Measurements from ENCODE around the gene CCT4.
A peak's percentile ranks its signal among the peaks of the same experiment; 100 is the strongest.
"Not testable (repeated sequence)": the region's sequence is repeated elsewhere in the genome, so short reads cannot be mapped to it uniquely, and the experiment has no call there.

Gene CCT4

DNA sequence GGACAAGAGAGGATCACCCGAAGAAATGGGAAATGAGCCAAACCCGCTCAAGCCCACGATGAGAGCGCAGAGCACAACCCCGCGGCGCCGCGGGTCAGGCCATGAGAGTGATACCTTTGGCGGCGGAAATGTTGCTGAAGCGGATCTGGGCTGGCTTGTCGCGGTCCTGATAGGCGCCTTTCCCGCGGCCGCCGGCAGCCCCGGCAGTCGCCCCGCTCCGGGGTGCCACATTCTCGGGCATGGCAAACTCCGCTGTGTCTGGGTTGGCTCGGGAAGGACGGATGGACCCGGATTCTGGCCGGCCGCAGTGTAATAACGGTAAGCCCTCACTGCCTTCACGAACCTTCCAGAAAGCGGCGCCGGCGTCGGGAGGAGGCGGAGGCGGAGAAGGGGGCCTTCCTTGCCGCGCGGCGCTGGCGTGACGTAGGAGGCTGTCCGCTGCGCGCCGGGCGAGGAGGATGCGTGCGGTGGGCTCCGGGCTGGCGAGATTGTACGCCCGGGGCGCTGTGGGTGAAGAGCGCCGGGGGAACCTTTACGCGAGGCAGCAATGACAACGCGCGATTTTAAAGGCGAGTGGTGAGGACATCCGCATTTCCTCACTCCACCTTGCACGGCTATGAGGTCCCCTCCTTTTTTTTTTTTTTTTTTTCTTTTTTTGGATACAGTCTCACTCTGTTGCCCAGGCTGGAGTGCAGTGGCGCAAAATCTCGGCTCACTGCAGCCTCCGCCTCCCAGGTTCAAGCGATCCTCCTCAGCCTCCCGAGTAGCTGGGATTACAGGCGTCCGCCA is at the start of gene CCT4:
CCT4 (minus strand) TSS at position 390 of the 789 bp plus-strand sequence; CDS start at position 241, 149 bp downstream.
- DNase-seq (ENCODE audit: low read depth in 2 of 2) = peak; percentile 62 to 68

GRCh38 chr2:61937886-61938285 is 49.4 kb upstream of the CCT4 start:
- DNase-seq (ENCODE audit: low read depth in 2 of 2) = no peak

DNA sequence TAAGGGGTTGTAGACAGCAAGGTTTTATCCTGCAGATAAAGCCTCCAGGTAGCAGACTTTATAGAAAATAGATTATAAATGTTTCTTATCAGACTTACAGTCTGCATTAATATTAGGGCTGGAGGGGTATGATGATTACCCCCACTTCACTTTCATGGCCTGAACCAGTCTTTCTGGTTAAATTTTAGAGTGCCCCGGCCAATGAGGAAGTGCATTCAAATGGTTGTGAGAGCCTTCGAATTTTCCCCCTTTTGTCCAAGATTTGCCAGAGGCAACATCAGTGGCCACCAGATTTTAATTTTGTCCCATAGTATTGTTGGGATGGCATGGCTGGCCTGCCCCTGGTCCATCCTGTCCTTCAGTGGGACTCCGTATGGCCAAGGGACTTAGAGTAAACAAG is 48.6 kb upstream of the CCT4 start:
- no peak for DNase-seq (ENCODE audit: low read depth in 2 of 2)

- DNase-seq (ENCODE audit: low read depth in 2 of 2) = no peak
Measured at GRCh38 chr2:61928826-61929461, 40.5 kb upstream of the CCT4 start.

- DNase-seq (ENCODE audit: low read depth in 2 of 2) = no peak
Measured at GRCh38 chr2:61926531-61927477, 38.3 kb upstream of the CCT4 start.

- DNase-seq (ENCODE audit: low read depth in 2 of 2) = no peak
Measured at GRCh38 chr2:61924895-61925663, 36.6 kb upstream of the CCT4 start.

- no peak for DNase-seq (ENCODE audit: low read depth in 2 of 2)
Measured at GRCh38 chr2:61922714-61923113, 34.3 kb upstream of the CCT4 start.

DNA sequence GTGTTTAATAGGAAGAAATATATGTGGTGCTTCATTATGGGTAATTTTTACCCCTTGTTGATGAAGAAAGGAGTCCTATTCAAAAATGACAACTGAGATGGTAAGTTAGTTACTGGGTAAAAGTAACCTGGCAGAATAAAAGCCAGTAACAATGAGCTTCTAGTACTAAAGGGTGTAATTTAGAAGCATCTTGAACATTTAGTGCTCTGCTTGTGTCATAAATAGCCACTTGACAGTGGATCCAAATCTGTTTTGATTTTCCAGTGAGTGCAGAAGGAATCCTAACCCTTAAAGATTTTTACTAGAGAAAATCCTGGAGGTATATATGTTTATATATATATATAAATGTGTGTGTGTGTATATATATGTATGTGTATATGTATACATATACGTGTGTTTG is 32.1 kb upstream of the CCT4 start:
- no peak for DNase-seq (ENCODE audit: low read depth in 2 of 2)

DNA sequence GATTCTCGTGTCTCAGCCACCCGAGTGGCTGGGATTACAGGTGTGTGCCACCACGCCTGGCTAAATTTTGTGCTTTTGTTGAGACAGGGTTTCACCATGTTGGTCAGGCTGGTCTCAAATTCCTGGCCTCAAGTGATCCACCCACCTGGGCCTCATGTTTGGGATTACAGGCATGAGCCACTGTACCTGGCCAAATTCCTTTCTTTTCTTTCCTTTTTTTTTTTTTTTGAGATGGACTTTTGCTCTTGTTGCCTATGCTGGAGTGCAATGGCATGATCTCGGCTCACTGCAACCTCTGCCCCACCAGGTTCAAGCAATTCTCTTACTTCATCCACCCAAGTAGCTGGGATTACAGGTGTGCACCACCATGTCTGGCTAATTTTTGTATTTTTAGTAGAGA is 26.3 kb upstream of the CCT4 start:
- DNase-seq (ENCODE audit: low read depth in 2 of 2) = not testable (repeated sequence)

DNA sequence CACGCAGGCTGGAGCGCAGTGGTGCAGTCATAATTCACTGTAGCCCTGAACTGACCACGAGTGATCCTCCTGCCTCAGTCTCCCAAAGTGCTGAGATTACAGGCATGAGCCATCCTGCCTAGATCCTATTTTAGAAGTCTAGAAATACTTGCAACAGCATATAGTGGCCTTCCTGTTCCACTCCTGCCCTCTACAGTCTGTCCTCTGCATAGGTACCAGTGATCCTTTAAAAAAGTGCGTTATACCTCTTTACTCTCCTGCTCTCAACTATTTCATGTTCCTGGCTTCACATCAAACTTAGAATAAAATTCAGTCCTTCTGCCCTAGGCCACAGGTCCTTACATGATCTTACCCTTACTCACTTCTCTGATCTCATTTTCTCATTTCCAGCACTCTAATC is 23.1 kb upstream of the CCT4 start:
- DNase-seq (ENCODE audit: low read depth in 2 of 2) = no peak

DNA sequence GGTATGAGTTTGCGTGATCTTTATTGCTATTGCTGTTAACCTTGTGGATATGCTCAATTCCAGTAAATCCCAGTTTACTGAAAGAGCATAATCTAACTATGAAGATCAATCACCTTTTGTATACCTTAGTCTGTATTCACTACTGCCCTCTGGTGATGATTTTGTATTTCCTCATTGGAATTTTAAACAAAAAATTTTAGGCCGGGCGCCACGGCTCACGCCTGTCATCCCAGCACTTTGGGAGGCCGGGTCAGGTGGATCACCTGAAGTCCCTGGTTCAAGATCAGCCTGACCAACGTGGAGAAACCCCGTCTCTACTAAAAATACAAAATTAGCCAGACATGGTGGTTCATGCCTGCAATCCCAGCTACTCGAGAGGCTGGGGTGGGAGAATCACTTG is 22.1 kb upstream of the CCT4 start:
- no peak for DNase-seq (ENCODE audit: low read depth in 2 of 2)

DNA sequence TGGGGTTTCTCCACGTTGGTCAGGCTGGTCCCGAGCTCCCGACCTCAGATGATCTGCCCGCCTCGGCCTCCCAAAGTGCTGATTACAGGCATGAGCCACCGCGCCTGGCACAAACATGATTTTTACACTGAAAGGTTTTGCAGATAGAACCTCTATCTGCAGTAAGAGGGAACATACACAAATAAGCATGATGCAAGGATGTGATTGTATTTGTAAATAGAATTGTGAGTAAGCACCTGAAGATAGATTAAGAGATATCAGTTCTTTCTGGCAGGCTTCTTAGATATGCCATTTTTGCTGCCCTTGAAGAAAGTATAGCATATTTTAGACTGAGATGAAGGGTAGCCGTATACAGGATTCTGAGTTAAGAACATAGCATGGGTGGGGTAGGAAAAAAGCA is 20.7 kb upstream of the CCT4 start:
- no peak for DNase-seq (ENCODE audit: low read depth in 2 of 2)

DNA sequence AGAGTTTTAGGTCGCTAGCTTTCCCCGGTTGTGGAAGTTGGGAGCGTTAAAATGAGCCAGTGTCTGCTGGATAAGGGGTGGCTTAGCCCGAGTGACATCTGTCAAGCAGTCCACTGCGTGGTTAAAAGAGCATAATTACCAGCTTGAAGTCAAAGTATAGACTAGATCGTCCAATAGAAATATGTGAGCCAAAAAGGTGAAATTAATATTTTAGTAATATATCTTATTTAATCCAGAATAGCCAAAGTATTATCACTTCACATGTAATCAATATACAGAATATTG is 17.7 kb upstream of the CCT4 start:
- DNase-seq (ENCODE audit: low read depth in 2 of 2) = no peak

DNA sequence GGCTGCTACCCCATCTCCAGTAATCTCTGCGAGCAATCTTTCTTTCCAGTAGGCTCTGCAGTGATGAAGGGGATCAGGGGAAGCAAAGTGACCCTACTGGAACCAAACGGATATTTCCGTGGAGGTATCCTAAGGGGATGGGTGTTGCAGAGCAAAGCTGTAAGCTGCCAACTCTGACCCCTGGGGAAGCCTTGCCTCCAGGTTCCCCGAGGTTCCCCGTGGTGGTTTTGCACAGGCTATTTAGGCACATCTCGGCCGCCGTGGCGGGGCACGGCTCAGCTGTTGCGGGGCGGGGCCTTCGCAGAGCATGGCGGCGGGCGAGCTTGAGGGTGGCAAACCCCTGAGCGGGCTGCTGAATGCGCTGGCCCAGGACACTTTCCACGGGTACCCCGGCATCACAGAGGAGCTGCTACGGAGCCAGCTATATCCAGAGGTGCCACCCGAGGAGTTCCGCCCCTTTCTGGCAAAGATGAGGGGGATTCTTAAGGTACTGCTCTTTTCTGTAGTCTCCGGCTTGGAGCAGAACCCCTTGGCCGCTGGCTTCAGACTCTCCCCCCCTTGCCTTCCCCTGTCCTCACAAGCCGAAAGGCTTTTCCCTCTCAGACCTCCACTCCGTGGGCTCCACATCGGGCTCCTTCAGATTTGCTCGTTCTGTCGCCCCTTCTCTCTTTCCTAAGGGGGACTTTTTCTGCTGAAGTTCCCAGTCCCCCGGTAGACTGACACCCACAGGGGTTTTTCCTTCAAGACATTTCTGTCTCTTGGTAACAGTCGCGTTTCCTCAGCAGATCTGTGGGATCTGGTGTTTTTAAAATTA is 17.1 kb upstream of the CCT4 start, which contains the start of gene COMMD1:
COMMD1 (plus strand) TSS at position 303 of the 814 bp plus-strand sequence; CDS start at position 308, 5 bp downstream.
- DNase-seq (ENCODE audit: low read depth in 2 of 2) = peak in 1 of 2 experiments; percentile 17

DNA sequence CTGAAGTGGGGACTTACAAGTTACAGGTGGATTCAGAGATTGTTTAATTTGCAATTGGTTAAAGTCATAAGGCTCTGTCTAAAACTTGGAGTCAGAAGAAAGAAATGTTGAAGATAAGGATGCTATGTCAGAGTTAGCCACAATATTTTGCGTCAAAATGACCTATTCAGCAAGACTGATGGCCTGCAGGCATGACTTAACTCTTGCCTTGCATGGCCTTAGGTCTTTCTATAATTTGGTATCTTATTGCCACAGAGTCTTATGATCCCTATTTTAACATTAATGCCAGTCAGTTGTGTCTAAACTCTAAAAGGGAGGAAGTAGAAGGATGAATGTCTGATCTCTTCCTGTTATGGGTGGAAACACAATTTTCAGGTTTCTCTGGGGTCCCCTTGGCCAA is 11.8 kb upstream of the CCT4 start:
- DNase-seq (ENCODE audit: low read depth in 2 of 2) = no peak

DNA sequence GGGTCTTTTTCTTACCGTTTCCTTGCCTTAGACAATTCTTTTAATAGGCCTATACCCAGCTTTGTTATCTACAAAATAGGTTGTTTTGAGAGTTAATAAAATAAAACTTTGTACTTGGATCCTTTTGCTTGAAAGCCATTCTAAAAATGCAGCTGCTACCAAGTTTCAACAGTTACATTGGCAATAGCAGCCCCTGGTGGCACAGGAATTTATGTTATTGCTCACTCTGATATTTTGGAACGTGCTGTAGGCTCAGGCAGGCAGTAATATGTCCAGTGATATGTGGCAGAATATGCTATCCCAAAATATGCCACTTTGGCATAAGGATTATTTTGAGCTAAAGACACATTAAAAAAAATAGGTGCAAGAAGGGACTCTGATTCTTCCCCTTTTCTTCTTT is 10.4 kb upstream of the CCT4 start:
- no peak for DNase-seq (ENCODE audit: low read depth in 2 of 2)

DNA sequence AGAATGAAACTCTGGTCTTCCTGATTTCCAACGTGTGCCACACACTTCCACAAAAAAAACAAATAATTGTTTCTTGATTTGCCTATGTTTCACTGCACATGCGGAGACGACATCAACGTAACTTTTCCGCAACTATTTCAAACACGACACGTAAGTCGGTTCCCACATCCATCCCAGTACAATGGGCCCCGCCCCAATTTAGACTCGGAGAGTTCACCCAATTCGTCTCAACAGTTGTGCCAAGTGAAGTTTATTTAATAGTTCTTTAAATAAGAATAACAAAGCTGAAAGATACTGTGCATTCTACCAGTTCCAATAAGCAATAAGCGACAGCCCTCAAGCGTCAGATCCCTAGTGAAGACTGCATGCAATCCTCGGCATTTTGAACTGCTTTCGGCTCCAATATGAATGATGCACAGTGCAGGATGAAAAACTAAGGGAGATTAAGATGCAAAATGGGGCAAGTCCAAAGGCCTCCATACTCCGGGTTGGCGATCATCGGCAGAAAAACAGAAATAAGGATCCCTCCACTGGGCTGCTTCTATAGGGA is 664 bp downstream of the CCT4 start:
- DNase-seq (ENCODE audit: low read depth in 2 of 2) = peak in 1 of 2 experiments; percentile 3

GRCh38 chr2:61885896-61886603 is 2.4 kb downstream of the CCT4 start:
- no peak for DNase-seq (ENCODE audit: low read depth in 2 of 2)

- no peak for DNase-seq (ENCODE audit: low read depth in 2 of 2)
Measured at GRCh38 chr2:61882850-61883249, 5.6 kb downstream of the CCT4 start.

- DNase-seq (ENCODE audit: low read depth in 2 of 2) = not testable (repeated sequence)
Measured at GRCh38 chr2:61879351-61879750, 9.1 kb downstream of the CCT4 start.

Data from fibroblast of skin of left biceps (primary cell).